ENCODE measurements around the gene BPIFB3.

BPIFB3 gene

DNA sequence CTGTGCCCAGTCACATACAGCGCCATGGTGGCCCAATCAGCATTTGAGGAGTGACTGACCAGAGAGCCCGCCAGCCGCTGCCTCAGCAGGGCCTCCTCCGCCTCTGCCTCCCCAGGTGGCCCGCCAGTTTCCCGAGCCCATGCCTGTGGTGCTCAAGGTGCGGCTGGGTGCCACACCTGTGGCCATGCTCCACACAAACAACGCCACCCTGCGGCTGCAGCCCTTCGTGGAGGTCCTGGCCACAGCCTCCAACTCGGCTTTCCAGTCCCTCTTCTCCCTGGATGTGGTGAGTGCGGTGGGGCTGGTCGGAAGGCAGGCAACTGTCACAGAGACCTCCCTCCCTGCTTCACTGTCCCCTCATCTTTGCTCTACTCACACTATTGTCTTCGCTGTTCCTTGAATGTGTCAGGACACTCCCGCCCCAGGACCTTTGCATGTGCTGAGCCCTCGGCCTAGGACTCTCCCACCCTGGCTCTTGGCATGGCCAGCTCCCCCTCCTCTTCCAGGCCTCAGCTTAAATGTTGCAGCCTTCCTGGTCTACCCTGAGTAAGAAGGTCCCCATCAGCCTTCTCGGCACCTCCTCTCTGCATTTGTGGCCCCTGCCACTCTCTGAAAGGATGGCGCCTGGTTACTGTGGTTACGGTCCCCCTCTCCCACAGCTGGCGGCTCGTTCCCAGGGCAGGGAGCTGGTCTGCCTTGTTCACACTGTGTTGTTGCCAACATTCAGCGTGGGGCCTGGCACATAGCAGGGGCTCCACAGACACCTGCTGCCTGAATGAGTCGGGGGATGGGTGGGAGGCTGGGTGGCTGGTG lies 34.0 kb upstream of the BPIFB3 start:
- Histone ChIP-seq H3K27ac (no peak overlapping the region), H3K4me1 (ENCODE audit: low read depth, poor library complexity, severe bottlenecking) (no peaks in the 10 kb centered on the region), H3K4me2 (no peak overlapping the region), H3K9ac (no peak overlapping the region), H3K4me3 (IDR thresholded peaks at IDR 0.05; ENCODE audit: insufficient read depth, low read depth, low read length) (no peak overlapping the region), H4K20me1 (ENCODE audit: insufficient read depth) (no peaks in the 10 kb centered on the region), H3K27me3 (ENCODE audit: insufficient read depth, low read depth) (peaks cover 38% of the 10 kb centered on the region), H3K79me2 (ENCODE audit: insufficient read depth, low read depth) (no peaks in the 10 kb centered on the region), H2AFZ (ENCODE audit: low read depth) (no peak overlapping the region), H3K36me3 (ENCODE audit: insufficient read depth) (no peaks in the 10 kb centered on the region)
- TF ChIP-seq, protein P1, sequence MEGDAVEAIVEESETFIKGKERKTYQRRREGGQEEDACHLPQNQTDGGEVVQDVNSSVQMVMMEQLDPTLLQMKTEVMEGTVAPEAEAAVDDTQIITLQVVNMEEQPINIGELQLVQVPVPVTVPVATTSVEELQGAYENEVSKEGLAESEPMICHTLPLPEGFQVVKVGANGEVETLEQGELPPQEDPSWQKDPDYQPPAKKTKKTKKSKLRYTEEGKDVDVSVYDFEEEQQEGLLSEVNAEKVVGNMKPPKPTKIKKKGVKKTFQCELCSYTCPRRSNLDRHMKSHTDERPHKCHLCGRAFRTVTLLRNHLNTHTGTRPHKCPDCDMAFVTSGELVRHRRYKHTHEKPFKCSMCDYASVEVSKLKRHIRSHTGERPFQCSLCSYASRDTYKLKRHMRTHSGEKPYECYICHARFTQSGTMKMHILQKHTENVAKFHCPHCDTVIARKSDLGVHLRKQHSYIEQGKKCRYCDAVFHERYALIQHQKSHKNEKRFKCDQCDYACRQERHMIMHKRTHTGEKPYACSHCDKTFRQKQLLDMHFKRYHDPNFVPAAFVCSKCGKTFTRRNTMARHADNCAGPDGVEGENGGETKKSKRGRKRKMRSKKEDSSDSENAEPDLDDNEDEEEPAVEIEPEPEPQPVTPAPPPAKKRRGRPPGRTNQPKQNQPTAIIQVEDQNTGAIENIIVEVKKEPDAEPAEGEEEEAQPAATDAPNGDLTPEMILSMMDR (conservative IDR thresholded peaks at IDR 0.05; ENCODE audit: low read depth, low read length), result no peak

DNA sequence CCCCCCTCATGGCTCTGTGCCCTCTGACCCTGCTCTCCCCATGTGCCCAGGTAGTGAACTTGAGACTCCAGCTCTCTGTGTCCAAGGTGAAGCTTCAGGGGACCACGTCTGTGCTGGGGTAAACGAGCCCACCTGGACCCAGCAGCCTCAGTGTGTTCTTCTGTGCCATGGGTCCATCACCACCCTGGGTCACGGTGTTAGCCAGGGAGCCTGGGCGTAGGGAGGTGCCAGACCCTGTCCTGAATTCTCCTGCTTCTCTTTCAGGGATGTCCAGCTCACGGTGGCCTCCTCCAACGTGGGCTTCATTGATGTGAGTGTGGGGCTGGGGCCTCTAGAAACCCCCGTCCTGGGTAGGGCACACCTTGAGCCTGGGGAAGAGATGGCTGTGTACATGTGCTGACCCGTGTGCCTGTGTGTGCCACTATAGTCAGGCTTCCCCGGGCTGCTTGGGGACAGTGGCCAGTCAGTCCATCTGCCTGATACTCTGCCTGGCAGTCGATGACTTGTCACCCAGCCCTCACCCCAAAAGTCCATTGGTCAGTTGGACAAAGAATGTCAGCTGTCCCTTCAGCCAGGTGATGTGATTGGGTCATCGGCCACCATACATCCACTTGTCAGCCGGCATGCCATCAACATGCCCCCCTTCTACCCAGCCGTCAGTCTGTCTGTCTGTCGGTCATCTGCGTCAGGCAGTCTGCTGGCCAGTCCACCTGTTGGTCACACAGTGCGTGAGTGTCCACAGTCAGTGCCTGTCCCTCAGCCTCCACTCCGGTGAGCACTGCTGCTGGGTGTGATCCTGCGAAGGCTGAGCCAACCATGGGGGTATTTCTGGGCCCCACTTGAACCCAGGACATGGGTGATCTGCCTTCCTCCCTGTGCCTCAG lies 33.2 kb upstream of the BPIFB3 start:
- TF ChIP-seq, protein P1 (conservative IDR thresholded peaks at IDR 0.05; ENCODE audit: low read depth, low read length), result no peak
- H3K27ac ChIP-seq, result no peak overlapping the region
- no peak overlapping the region for H3K9ac ChIP-seq
- H3K36me3 ChIP-seq (ENCODE audit: insufficient read depth), result no peaks in the 10 kb centered on the region
- no peaks in the 10 kb centered on the region for H4K20me1 ChIP-seq (ENCODE audit: insufficient read depth)
- no peak overlapping the region for H2AFZ ChIP-seq (ENCODE audit: low read depth)
- H3K4me1 ChIP-seq (ENCODE audit: low read depth, poor library complexity, severe bottlenecking), result no peaks in the 10 kb centered on the region
- H3K79me2 ChIP-seq (ENCODE audit: insufficient read depth, low read depth), result no peaks in the 10 kb centered on the region
- peaks cover 36% of the 10 kb centered on the region for H3K27me3 ChIP-seq (ENCODE audit: insufficient read depth, low read depth)
- no peak overlapping the region for H3K4me2 ChIP-seq
- no peak overlapping the region for H3K4me3 ChIP-seq (IDR thresholded peaks at IDR 0.05; ENCODE audit: insufficient read depth, low read depth, low read length)

DNA sequence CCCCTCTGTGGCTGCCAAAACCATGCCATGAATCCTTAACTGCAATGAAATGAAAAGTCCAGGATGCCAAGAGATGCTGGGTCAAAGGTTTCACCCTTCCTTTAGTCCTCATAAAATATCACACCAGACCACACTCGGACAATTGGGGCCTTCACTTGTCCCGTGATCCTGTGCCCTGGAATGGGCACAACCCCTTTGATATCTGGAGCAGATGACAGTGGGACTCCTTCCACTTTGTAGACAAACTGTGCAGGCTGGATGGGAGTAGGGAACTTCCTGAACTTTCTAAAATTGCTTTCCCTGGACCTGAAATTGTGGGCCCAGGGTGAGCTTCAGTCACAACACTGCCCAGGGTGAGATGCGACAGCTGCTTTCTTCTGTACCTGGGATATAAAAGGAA lies 31.8 kb upstream of the BPIFB3 start:
- Histone ChIP-seq H3K79me2 (ENCODE audit: insufficient read depth, low read depth) (no peaks in the 10 kb centered on the region), H3K9ac (no peak overlapping the region), H3K4me1 (ENCODE audit: low read depth, poor library complexity, severe bottlenecking) (no peaks in the 10 kb centered on the region), H3K4me2 (no peak overlapping the region), H3K4me3 (IDR thresholded peaks at IDR 0.05; ENCODE audit: insufficient read depth, low read depth, low read length) (no peak overlapping the region), H3K27ac (no peak overlapping the region), H3K36me3 (ENCODE audit: insufficient read depth) (no peaks in the 10 kb centered on the region), H4K20me1 (ENCODE audit: insufficient read depth) (no peaks in the 10 kb centered on the region), H3K27me3 (ENCODE audit: insufficient read depth, low read depth) (peaks cover 27% of the 10 kb centered on the region), H2AFZ (ENCODE audit: low read depth) (no peak overlapping the region)
- TF ChIP-seq, protein P1 (conservative IDR thresholded peaks at IDR 0.05; ENCODE audit: low read depth, low read length), result no peak

DNA sequence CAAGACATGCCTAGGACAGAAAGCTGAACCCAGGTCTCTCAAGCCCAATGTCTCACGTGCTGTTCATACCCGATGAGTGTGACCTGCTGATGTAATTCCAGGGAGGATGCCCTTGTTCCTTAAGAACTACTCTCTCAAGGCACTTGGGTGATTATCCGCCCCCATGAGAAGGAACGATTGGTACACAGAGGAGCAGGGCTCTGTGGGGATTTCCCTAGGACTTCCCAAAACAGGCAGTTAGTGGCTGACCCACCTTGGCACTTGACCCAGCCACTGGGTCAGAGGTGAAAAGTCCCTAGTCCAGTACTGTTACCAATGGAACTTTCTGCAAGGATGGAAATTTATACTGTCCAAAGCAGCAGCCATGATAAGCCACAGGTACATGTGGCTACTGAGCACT lies 31.4 kb upstream of the BPIFB3 start:
- Histone ChIP-seq H4K20me1 (ENCODE audit: insufficient read depth) (no peaks in the 10 kb centered on the region), H3K9ac (no peak overlapping the region), H3K27me3 (ENCODE audit: insufficient read depth, low read depth) (peaks cover 29% of the 10 kb centered on the region), H3K27ac (no peak overlapping the region), H3K36me3 (ENCODE audit: insufficient read depth) (no peaks in the 10 kb centered on the region), H3K4me2 (no peak overlapping the region), H3K4me1 (ENCODE audit: low read depth, poor library complexity, severe bottlenecking) (no peaks in the 10 kb centered on the region), H2AFZ (ENCODE audit: low read depth) (no peak overlapping the region), H3K4me3 (IDR thresholded peaks at IDR 0.05; ENCODE audit: insufficient read depth, low read depth, low read length) (no peak overlapping the region), H3K79me2 (ENCODE audit: insufficient read depth, low read depth) (no peaks in the 10 kb centered on the region)
- TF ChIP-seq, protein P1 (conservative IDR thresholded peaks at IDR 0.05; ENCODE audit: low read depth, low read length), result no peak

All from KMS-11 (cell line).